Middle frontal gyrus (tissue), 1 donor: Measurements from ENCODE around the gene KCNAB2.

Experiments
- DNase-seq: peaks from one replicate; pipeline ENCODE4 v3.0.0-alpha.2; 2015; ENCODE audit warnings: low spot score; ENCODE audit errors: extremely low spot score

The KCNAB2 gene

DNA sequence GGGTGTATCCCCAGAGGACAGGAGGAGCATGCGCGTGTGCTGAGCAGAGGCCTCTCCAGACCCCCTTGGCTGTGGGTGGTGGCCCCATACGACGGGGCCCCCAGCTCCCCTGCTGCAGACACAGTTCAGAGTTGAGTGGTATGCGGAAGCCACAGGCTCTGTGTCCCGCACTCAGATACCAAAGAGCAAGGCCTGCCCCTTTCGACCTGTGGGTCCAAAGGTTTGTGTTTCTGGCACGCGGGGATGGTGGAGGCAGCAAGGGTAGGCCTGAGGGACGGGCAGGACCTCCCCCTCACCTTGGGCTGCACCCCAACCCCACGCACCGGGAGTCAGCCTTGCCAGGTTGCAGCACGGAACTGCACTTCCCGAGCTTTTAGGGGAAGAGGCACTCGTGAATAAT, at the start of gene KCNAB2:
KCNAB2 (plus strand) TSS at position 328 of the 400 bp plus-strand sequence. CDS start 5,649 bp downstream, outside the sequence.
- no peak for DNase-seq

GRCh38 chr1:5996641-5997270, 48.9 kb upstream of the KCNAB2 start:
- DNase-seq, result no peak

- DNase-seq, result no peak
These were observed 48.4 kb upstream of the KCNAB2 start for GRCh38 chr1:5997316-5997715.

- no peak for DNase-seq
These were observed 47.4 kb upstream of the KCNAB2 start for GRCh38 chr1:5998051-5998905.

GRCh38 chr1:5998906-5999301, 46.8 kb upstream of the KCNAB2 start:
- no peak for DNase-seq

DNA sequence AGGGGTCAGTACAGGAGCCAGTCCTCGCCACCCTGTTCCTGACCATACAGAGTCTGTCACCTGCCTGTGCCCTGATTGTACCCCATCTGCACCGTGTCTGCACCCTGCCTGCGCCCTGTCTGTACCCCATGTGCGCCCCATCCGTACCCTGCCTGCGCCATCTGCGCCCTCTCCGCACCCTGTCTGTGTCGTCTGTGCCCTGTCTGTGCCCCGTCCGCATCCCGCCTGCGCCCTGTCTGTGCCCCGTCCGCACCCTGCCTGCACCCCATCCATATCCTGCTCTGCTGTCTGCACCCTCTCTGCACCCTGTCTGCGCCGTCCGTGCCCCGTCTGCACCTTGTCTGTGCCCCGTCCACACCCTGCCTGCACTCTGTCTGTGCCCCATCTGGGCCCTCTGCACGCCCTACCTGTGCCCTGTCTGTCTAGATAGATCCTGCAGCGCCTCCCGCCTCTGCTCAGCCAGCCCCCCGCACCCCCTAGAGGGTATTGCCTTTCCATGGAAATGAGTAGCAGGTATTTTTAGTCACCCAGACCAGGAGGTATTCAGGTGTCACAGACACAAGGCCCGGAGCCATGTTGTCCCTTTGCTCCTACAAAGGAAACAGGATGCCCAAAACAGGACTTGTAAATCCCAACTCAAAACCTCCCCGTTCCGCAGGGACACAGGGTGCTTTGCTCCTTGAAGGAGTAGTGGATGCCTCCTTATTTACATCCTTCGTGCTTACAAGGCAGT, 45.8 kb upstream of the KCNAB2 start:
- DNase-seq, result no peak

GRCh38 chr1:6000444-6001288, 45.0 kb upstream of the KCNAB2 start:
- no peak for DNase-seq

- DNase-seq, result no peak
These were observed 43.6 kb upstream of the KCNAB2 start for GRCh38 chr1:6001992-6002576.

DNA sequence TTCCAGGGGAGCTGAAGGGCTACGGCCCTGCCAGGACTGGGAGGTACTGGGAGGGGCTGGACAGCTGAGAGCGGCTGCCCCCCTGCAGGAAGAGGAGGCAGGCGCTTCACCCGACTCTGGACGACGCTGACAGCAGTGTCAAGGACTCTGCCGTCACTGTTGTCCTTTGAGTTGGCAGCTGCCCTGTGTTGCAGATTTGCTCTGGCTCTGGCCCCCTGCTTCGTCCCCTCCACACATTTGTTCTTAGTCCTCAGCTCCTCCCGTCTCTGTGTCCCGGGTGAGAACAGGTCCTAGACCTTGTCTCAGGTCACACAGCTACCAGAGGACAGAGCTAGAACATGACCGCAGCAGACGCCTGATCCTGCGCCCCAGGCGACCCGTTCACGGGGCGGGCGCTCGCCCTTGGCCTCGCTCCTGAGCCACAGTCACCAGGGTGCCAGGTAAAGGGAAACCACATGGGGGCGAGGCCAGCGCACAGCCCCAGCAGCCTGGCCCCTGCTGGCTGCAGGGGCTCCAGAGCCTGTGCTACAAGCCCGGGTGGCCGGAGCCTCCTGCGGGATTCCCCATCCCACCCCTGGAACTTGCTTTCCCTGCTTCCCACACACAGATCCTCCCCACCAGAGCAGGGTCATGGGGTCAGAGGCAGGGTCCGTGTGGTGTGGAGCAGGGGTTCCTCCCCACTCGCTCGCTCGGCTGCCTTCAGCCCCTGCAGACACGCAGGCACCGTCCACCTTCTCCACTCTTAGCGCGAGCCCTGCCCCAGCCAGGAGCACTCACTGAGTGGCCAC, 42.8 kb upstream of the KCNAB2 start:
- DNase-seq, result no peak

DNA sequence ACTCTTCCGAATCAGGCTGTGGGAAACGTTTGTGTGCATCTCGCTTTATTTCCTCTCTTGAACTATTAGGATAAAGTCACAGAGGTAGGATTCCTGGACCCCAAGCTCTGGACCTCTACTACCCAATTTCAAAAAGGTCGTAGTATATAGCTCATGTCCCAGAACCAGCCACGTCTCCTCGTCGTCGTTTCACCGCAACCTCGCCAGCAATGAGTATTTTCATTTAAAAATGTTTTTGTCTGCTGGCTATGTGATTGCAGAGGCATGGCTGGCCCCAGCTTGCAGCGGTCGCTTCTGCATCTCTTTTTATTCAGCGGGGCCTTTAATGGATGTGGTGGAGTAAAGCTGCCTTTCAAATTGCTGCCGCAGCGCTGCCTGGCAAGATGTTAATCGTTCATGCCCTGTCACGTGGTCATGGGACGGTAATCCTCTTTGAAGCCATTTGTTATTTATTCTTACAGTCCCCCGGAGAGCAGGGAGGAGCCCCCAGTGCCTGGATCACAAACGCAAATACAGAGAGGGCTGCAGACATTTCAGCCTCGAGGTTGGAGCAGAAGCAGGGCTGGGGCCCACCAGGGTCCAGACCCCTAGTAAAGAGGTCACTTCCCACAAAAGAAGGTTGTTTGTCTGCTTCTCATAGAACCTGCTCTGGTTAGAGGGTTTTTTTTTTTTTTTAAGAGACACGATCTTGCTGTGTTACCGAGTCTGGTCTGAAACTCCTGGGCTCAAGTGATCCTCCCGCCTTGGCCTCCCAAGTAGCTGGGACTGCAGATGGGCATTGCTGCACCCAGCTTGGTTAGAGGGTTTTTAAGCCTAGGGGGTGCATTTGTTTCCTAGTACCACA, 41.9 kb upstream of the KCNAB2 start:
- DNase-seq, result no peak

DNA sequence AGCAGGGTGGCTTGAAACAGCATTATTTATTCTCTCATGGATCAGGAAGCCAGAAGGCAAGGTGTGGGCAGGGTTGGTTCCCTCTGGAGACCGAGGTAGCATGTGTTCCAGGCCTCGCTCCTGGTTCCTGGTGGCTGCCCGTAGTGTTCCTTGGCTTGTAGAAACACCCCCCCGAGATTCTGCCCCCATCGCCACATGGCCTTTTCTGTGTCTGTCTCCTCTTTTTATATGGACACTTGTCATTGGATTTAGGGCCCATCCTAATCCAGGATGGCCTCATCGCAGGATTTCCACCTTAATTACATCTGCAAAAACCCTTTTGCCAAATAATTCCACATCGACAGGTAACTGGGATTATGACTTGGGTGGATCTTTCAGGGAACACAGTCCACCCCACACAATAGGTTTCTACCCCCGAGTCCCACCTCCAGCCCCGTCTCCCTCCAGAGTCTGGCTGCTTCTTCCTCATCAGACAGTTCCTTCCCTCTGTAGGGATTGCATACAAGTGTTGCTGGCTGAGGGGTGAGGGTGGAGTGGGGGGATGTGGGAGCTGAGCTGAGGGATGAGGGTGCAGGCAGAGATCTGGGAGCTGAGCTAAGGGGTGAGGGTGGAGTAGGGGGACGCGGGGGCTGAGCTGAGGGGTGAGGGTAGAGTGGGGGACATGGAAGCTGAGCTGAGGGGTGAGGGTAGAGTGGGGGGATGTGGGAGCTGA, 41.1 kb upstream of the KCNAB2 start:
- no peak for DNase-seq

- DNase-seq, result no peak
These were observed 40.3 kb upstream of the KCNAB2 start for GRCh38 chr1:6005276-6005917.

GRCh38 chr1:6006882-6007281, 38.8 kb upstream of the KCNAB2 start:
- DNase-seq, result no peak

GRCh38 chr1:6007318-6008083, 38.2 kb upstream of the KCNAB2 start:
- DNase-seq, result no peak

DNA sequence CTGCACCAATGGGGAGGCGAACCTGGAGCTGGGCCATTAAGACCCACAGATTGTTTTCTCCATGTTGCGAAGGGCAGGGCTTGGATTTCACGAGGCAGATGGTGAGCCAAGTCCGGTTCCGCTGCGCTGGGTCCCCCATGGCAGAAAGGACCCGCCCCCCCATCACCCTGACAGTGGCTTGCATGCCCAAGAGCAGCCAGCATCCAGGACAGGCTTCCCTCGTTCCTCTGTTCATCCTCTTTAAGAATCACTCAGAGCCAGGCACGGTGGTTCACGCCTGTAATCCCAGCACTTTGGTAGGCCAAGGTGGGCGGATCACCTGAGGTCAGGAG, 37.6 kb upstream of the KCNAB2 start:
- no peak for DNase-seq

DNA sequence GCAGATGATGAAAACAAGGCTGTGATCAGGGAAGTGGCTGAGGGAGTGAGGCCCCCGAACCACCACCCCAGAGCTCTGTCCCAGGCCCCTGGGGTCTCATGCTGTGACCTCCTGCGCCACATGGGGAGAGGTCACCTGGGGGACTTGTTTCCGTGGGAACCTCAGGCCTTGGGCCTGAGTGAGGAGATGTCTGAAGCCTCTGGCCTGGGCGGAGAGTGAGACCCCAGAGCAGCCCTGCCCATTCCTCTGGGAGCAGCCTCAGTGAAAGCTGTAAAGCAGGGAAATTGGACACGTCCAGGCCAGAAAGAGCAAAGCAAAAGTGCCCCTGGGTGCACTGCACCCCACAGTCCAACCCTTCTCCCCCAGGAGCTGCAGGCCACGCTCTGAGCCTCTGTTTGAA, 37.0 kb upstream of the KCNAB2 start:
- DNase-seq, result no peak
